ENCODE data around the gene CD1B. TPM values are rescaled to one million over a fixed set of nuclear protein-coding genes. Genes with fewer than 3 reads are reported as not detected.
"Not testable (repeated sequence)": the region's sequence is repeated elsewhere in the genome, so short reads cannot be mapped to it uniquely, and the experiment has no call there.

Gene CD1B
- polyA plus RNA-seq (2012; ENCODE audit: low read depth, missing spikeins): not detected

DNA sequence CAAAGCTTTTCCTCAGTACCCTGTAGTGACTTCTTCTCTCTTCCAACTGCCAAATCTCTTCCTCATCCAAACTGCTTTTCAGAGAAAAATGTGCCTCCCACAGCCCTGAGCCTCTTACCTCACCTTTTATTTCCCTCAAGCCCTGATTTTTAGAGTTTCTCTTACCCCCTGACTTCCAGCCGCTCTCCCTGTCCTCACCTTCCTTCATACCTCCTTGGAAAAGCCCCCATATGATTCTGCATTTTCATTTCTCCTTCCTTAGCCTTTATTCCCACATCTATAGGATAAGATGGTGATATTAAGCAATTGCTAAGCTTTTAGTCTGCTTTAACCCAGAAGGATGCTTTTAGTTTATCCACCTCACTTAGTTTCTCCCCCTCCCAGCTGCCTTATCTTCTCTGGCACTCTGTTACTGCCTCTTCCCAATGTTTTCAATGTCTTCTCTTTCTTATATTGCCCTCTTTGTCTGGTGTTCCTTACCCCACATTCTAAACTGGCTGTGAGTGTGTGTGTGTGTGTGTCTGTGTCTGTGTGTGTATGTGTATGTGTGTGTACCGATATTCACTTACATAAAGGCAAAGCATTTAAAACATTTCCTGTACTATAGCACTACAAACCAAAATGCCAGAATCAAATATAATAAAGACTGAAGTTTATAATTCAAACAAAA, at the start of gene CD1B:
Gene CD1B, minus strand, starts transcription at position 51 of the 670 bp plus-strand sequence. CDS start 108 bp downstream, outside the sequence.
- FAIRE-seq (no peak), DNase-seq (ENCODE audit: insufficient read length, low spot score) (no peak)
- TF ChIP-seq POLR2AphosphoS5 (IDR thresholded peaks at IDR 0.05; ENCODE audit: low read depth, low read length) (no peak), TAF1 (IDR thresholded peaks at IDR 0.05; ENCODE audit: low read depth, low read length) (no peak), POLR2A (IDR thresholded peaks at IDR 0.05; ENCODE audit: low read depth, low read length) (no peak), PAX5 (IDR thresholded peaks at IDR 0.05; ENCODE audit: insufficient read depth, low read length, severe bottlenecking) (no peak), POU2F2 (IDR thresholded peaks at IDR 0.05; ENCODE audit: low read depth, low read length) (no peak), SPI1 (IDR thresholded peaks at IDR 0.05; ENCODE audit: low read depth, low read length) (no peak)

DNA sequence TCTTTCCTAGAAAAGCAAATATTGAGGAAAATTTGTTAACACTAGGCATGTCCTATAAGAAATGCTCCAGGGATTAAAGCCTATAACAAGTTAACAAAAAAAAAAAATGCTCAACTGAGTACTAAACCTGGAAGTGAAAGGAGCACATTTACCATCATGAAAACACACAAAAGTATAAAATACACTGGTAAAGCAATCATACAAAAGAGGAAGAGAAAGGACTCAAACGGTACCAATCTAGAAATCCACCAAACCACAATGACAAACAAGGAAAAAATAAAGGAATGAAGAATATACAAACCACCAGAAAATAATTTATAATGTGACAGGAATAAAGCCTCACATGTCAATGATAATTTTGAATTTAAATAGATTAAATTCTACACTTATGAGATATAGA, 43.5 kb upstream of the CD1B start:
- FAIRE-seq: no peak
- no peak for DNase-seq (ENCODE audit: insufficient read length, low spot score)
- TF ChIP-seq POLR2A (IDR thresholded peaks at IDR 0.05; ENCODE audit: low read depth, low read length) (no peak), SPI1 (IDR thresholded peaks at IDR 0.05; ENCODE audit: low read depth, low read length) (peak; percentile 55; the same call in 1 of the 2 replicates)

DNA sequence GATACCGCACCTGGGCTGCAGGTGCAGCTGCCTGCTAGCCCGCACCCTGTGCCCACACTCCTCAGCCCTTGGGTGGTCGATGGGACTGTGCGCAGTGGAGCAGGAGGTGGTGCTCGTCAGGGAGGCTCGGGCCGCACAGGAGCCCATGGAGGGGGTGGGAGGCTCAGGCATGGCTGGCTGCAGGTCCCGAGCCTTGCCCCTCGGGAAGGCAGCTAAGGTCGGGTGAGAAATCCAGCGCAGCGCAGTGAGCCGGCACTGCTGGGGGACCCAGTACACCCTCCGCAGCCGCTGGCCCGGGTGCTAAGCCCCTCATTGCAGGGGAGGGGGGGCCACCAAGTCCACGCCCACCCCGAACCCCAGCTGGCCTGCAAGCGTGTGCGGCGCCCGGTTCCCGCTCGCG, 42.8 kb upstream of the CD1B start:
- FAIRE-seq; DNase-seq (ENCODE audit: insufficient read length, low spot score): not testable (repeated sequence)

DNA sequence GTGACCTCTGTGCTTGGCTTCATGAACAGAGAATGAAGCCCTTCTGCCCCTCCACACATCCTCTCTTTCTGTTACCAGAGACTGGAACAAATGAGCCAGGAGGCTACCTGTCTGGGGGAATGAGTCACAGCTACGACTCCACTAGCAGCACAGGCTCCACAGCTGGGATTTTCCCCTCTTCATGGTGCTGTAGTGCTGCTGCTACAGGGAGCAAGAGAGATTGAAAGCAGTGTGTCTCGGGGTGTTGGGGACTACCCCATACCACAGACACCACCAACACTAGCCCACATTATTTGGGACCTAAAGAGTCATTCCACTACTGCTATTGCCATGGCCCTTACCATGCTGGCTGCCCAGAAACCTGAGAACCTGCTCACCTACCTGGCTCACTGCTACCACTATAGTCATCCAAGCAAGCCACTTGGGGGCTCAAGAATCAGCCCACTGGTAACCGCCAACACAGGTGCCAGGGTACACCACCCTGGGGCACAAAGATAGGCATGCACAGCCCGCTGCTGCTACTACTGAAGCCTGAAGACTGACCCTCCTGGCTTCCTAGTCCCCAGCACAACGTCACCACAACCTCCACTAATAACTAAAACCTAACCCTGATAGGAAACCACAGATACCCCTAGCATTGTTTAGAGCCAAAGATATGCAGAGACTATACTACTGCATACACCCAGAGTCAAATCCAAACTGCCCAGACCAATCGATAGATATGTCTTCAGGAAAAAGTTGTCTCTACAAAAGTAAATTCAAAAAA, 40.0 kb upstream of the CD1B start:
- no peak for TF ChIP-seq POU2F2 (IDR thresholded peaks at IDR 0.05; ENCODE audit: low read depth, low read length)
- TF ChIP-seq PAX5 (IDR thresholded peaks at IDR 0.05; ENCODE audit: insufficient read depth, low read length, severe bottlenecking): peak; percentile 11
- FAIRE-seq: peak; percentile 54
- DNase-seq (ENCODE audit: insufficient read length, low spot score): no peak

DNA sequence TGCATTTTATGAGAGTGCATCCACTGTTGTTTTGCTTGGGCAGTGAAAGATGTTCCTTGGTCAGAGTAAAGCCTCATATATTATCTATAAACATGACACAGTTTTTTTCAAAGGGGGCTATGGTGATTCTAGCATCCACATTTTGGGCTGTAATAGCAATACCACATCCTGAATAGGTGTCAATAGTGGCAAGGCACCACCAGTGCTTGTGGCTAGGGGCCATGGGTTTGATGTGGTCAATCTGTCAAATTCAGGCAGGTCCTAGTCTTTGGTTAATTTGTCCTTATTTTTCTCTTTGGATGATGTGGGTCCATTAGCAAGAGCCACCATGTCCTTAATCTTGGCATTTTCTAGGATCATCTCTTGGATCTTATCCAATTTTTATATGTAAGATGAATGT, 35.5 kb upstream of the CD1B start:
- no peak for TF ChIP-seq SPI1 (IDR thresholded peaks at IDR 0.05; ENCODE audit: low read depth, low read length)
- no peak for TF ChIP-seq POLR2A (IDR thresholded peaks at IDR 0.05; ENCODE audit: low read depth, low read length)
- TF ChIP-seq TAF1 (IDR thresholded peaks at IDR 0.05; ENCODE audit: low read depth, low read length): no peak
- TF ChIP-seq POLR2AphosphoS5 (IDR thresholded peaks at IDR 0.05; ENCODE audit: low read depth, low read length): no peak
- TF ChIP-seq POU2F2 (IDR thresholded peaks at IDR 0.05; ENCODE audit: low read depth, low read length): no peak
- no peak for TF ChIP-seq PAX5 (IDR thresholded peaks at IDR 0.05; ENCODE audit: insufficient read depth, low read length, severe bottlenecking)
- DNase-seq (ENCODE audit: insufficient read length, low spot score) (no peak), FAIRE-seq (no peak)

DNA sequence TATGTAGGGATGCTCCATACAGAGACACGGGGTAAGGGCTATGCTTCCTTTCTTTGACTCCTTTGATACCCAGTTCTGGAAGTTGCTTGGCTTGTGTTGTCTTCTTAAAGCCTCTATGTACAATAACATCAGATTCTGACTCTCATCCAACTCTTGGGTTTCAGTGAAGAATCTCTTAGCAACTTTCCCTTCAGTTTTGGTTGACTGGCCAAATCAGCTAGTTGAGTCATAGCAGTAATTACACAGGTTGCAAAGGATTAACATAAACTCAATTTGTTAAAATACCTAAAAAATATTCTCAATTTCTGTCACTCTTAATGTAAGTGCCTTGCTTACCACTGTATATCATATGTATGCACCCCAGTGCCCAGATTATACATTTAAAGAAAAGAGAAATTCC, 31.6 kb upstream of the CD1B start:
- DNase-seq (ENCODE audit: insufficient read length, low spot score): no peak
- FAIRE-seq: no peak
- no peak for TF ChIP-seq POU2F2 (IDR thresholded peaks at IDR 0.05; ENCODE audit: low read depth, low read length)
- TF ChIP-seq PAX5 (IDR thresholded peaks at IDR 0.05; ENCODE audit: insufficient read depth, low read length, severe bottlenecking): no peak
- no peak for TF ChIP-seq SPI1 (IDR thresholded peaks at IDR 0.05; ENCODE audit: low read depth, low read length)
- TF ChIP-seq POLR2AphosphoS5 (IDR thresholded peaks at IDR 0.05; ENCODE audit: low read depth, low read length): no peak
- no peak for TF ChIP-seq TAF1 (IDR thresholded peaks at IDR 0.05; ENCODE audit: low read depth, low read length)
- TF ChIP-seq POLR2A (IDR thresholded peaks at IDR 0.05; ENCODE audit: low read depth, low read length): no peak

DNA sequence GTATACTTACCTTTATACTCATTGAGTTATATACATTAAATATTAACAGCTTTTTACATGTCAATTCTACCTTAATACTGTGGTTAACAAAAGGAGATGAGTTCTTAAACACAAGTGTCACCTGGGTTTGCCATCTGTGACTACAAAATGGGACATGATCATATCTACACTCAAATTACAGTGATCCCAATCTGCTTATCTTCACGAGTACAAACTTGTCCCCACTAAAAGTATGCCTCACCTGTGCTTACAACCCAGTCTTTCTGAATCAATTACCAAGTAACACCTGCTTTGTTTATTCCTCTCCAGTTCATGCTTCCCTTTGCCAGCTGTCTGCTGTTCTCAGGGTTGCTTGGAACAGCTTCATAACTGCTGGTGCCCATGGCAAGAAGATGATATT, 31.2 kb upstream of the CD1B start:
- DNase-seq (ENCODE audit: insufficient read length, low spot score): no peak
- TF ChIP-seq POLR2AphosphoS5 (IDR thresholded peaks at IDR 0.05; ENCODE audit: low read depth, low read length): no peak
- no peak for TF ChIP-seq POU2F2 (IDR thresholded peaks at IDR 0.05; ENCODE audit: low read depth, low read length)
- no peak for TF ChIP-seq PAX5 (IDR thresholded peaks at IDR 0.05; ENCODE audit: insufficient read depth, low read length, severe bottlenecking)
- no peak for TF ChIP-seq TAF1 (IDR thresholded peaks at IDR 0.05; ENCODE audit: low read depth, low read length)
- TF ChIP-seq SPI1 (IDR thresholded peaks at IDR 0.05; ENCODE audit: low read depth, low read length): no peak
- no peak for TF ChIP-seq POLR2A (IDR thresholded peaks at IDR 0.05; ENCODE audit: low read depth, low read length)
- FAIRE-seq: no peak

DNA sequence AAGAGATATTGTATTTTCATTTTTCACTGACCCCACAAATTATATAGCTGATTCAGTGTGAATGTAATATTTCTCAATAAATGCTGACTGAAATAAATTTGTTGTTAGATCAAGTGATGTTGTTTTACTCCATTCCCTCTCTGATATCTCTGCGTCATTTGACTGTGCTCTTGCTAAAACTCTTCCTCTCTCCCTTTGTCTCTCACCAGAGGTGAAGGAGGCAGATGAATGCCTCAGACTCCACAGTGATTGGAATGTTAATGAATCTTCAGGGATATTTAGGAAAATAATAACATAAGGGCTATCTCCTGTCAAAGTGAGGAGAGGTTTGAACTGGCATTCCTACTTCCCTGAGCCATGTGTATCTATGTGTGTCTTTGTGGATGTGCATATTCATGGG, 26.1 kb upstream of the CD1B start:
- no peak for DNase-seq (ENCODE audit: insufficient read length, low spot score)
- TF ChIP-seq SPI1 (IDR thresholded peaks at IDR 0.05; ENCODE audit: low read depth, low read length) (no peak), POLR2AphosphoS5 (IDR thresholded peaks at IDR 0.05; ENCODE audit: low read depth, low read length) (no peak), POLR2A (IDR thresholded peaks at IDR 0.05; ENCODE audit: low read depth, low read length) (no peak), PAX5 (IDR thresholded peaks at IDR 0.05; ENCODE audit: insufficient read depth, low read length, severe bottlenecking) (no peak), POU2F2 (IDR thresholded peaks at IDR 0.05; ENCODE audit: low read depth, low read length) (no peak), TAF1 (IDR thresholded peaks at IDR 0.05; ENCODE audit: low read depth, low read length) (no peak)
- no peak for FAIRE-seq

DNA sequence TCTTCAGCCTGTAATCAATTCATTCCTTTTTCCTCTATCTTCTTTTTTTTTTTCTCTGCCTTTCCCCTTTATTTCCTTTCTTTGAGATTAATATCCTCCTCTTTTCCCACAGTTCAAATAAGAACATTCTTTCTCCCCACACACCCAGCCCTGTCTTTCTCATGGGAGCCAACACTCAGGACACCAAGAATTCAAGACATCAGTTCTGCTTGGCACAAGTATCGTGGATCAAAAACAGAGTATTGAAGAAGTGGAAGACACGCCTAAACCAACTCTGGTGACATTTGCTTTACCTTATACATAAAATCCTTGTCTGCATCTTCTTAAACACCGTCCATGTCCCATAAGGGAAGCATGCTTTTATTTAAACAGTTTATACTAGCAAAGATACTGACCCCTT, 25.3 kb upstream of the CD1B start:
- DNase-seq (ENCODE audit: insufficient read length, low spot score): no peak
- no peak for FAIRE-seq
- TF ChIP-seq POU2F2 (IDR thresholded peaks at IDR 0.05; ENCODE audit: low read depth, low read length) (no peak), TAF1 (IDR thresholded peaks at IDR 0.05; ENCODE audit: low read depth, low read length) (no peak), POLR2AphosphoS5 (IDR thresholded peaks at IDR 0.05; ENCODE audit: low read depth, low read length) (no peak), POLR2A (IDR thresholded peaks at IDR 0.05; ENCODE audit: low read depth, low read length) (no peak), SPI1 (IDR thresholded peaks at IDR 0.05; ENCODE audit: low read depth, low read length) (no peak), PAX5 (IDR thresholded peaks at IDR 0.05; ENCODE audit: insufficient read depth, low read length, severe bottlenecking) (no peak)

DNA sequence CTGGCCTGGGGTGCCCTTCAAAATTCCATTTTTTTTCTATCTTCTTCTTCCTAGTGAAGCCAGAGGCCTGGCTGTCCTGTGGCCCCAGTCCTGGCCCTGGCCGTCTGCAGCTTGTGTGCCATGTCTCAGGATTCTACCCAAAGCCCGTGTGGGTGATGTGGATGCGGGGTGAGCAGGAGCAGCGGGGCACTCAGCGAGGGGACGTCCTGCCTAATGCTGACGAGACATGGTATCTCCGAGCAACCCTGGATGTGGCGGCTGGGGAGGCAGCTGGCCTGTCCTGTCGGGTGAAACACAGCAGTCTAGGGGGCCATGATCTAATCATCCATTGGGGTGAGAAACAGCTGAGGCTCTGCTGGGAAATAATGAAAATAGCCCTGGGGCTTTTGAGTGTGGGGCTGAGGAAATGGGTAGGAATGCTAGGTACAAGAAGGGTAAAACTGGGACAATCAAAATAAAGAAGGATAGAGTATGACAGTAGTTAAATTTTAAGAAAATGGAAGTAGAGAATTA, 24.5 kb upstream of the CD1B start:
- TF ChIP-seq SPI1 (IDR thresholded peaks at IDR 0.05; ENCODE audit: low read depth, low read length) (no peak), POLR2A (IDR thresholded peaks at IDR 0.05; ENCODE audit: low read depth, low read length) (no peak), PAX5 (IDR thresholded peaks at IDR 0.05; ENCODE audit: insufficient read depth, low read length, severe bottlenecking) (no peak), TAF1 (IDR thresholded peaks at IDR 0.05; ENCODE audit: low read depth, low read length) (no peak), POLR2AphosphoS5 (IDR thresholded peaks at IDR 0.05; ENCODE audit: low read depth, low read length) (no peak), POU2F2 (IDR thresholded peaks at IDR 0.05; ENCODE audit: low read depth, low read length) (no peak)
- no peak for FAIRE-seq
- DNase-seq (ENCODE audit: insufficient read length, low spot score): no peak
